HCT116 (cell line): Measurements from ENCODE around the gene PAX6.

ENCODE experiments used
- CEBPB ChIP-seq: IDR thresholded peaks from 2 replicates; pipeline ENCODE4 v1.6.1; 2012; ENCODE audit warnings: low read depth
- CTCF ChIP-seq, 3 experiments: fragments of 200-600 bp in 1 of 3; sonication (generic) in 1 of 3; IDR thresholded peaks in 2 of 3; conservative IDR thresholded peaks in 1 of 3; 2 replicates each; pipeline ENCODE4 v1.5.1; 2012 to 2017; ENCODE audit warnings: low read depth in 2 of 3, low read length in 2 of 3, antibody characterized with exemption in 1 of 3, borderline replicate concordance in 1 of 3, control low read depth in 1 of 3, mild to moderate bottlenecking in 1 of 3, mixed read lengths in 1 of 3, mixed run types in 1 of 3, moderate library complexity in 1 of 3; ENCODE audit not compliant: insufficient read depth in 1 of 3
- ELF1 ChIP-seq: IDR thresholded peaks from 2 replicates; pipeline ENCODE4 v1.6.1; 2012; ENCODE audit warnings: low read depth, borderline replicate concordance
- EZH2 ChIP-seq: fragments of 200-600 bp; sonication (generic); IDR thresholded peaks from 2 replicates; pipeline ENCODE4 v1.6.1; 2017; ENCODE audit warnings: antibody characterized with exemption, mixed run types
- EZH2phosphoT487 ChIP-seq: fragments of 200-600 bp; IDR thresholded peaks from 2 replicates; pipeline ENCODE4 v1.6.1; 2018; ENCODE audit warnings: antibody characterized with exemption, borderline replicate concordance
- MAX ChIP-seq: IDR thresholded peaks from 2 replicates; pipeline ENCODE4 v1.6.1; 2012
- POLR2A ChIP-seq: IDR thresholded peaks from 2 replicates; pipeline ENCODE4 v1.7.0; 2011; ENCODE audit warnings: borderline replicate concordance; ENCODE audit not compliant: insufficient read depth, insufficient read length; ENCODE audit errors: extremely low read depth
- RAD21 ChIP-seq: IDR thresholded peaks from 2 replicates; pipeline ENCODE4 v1.6.1; 2012; ENCODE audit warnings: low read depth, mild to moderate bottlenecking
- REST ChIP-seq: IDR thresholded peaks from 2 replicates; pipeline ENCODE4 v1.6.1; 2012; ENCODE audit warnings: low read depth
- SIN3A ChIP-seq: IDR thresholded peaks from 2 replicates; pipeline ENCODE4 v1.6.1; 2012; ENCODE audit warnings: low read depth
- TCF7L2 ChIP-seq: IDR thresholded peaks from 2 replicates; pipeline ENCODE4 v1.7.0; 2011; ENCODE audit warnings: borderline replicate concordance, inconsistent platforms; ENCODE audit not compliant: insufficient read depth, insufficient read length; ENCODE audit errors: extremely low read depth
- ZNF274 ChIP-seq: fragments of 200-500 bp; sonication (Bioruptor generic); IDR thresholded peaks from 2 replicates; pipeline ENCODE4 v1.6.1; 2014; ENCODE audit warnings: mild to moderate bottlenecking, low read depth, low read length, inconsistent platforms

- TF ChIP-seq CTCF (IDR thresholded peaks at IDR 0.05 in 2 of 3, conservative IDR thresholded peaks at IDR 0.05 in 1 of 3; ENCODE audit: borderline replicate concordance in 1 of 3, insufficient read depth in 1 of 3, low read depth in 2 of 3, low read length in 2 of 3), result no peak
- TF ChIP-seq POLR2A, result no peak
- TF ChIP-seq MAX, result no peak
- TF ChIP-seq EZH2, result no peak
- TF ChIP-seq TCF7L2, result no peak
- TF ChIP-seq SIN3A, result no peak
- no peak for TF ChIP-seq ZNF274
- TF ChIP-seq REST, result no peak
- TF ChIP-seq RAD21, result no peak
- TF ChIP-seq ELF1, result no peak
- no peak for TF ChIP-seq EZH2phosphoT487
- no peak for TF ChIP-seq CEBPB
Observed at GRCh38 chr11:31797190-31798056, 13.7 kb downstream of the PAX6 start.
